Stomach (tissue), 9 donors: Measurements from ENCODE around the gene CLDN9. TPM values are rescaled to one million over a fixed set of nuclear protein-coding genes. Genes with fewer than 3 reads are reported as not detected.
A peak's percentile ranks its signal among the peaks of the same experiment; 100 is the strongest.

Source experiments
- DNase-seq, 2 donors: peaks; one replicate each; pipeline versions ENCODE4 v3.0.0 to v3.0.0-alpha.2; 2013 to 2019
- H3K27ac ChIP-seq, 5 donors: fragments of 200-600 bp in 4 of 5; sonication (generic) in 4 of 5; one replicate each; pipeline ENCODE4 v1.5.1; 2013 to 2019; ENCODE audit warnings: mild to moderate bottlenecking in 1 of 5, moderate library complexity in 1 of 5
- H3K27me3 ChIP-seq, 3 donors: fragments of 200-600 bp; sonication (generic); one replicate each; pipeline ENCODE4 v1.5.1; 2017 to 2019; ENCODE audit warnings: mixed run types in 1 of 3
- H3K36me3 ChIP-seq, 4 donors: fragments of 200-600 bp; sonication (generic); 1 replicate in 3 of 4; 2 replicates in 1 of 4; pipeline ENCODE4 v1.5.1; 2016 to 2019
- H3K4me1 ChIP-seq, 4 donors: fragments of 200-600 bp; sonication (generic); one replicate each; pipeline ENCODE4 v1.5.1; 2016 to 2019
- H3K4me3 ChIP-seq, 4 donors: fragments of 200-600 bp; sonication (generic) in 3 of 4; one replicate each; pipeline ENCODE4 v1.5.1; 2016 to 2019; ENCODE audit warnings: mild to moderate bottlenecking in 1 of 4
- H3K9me3 ChIP-seq, 4 donors: fragments of 200-600 bp; sonication (generic); one replicate each; pipeline ENCODE4 v1.5.1; 2016 to 2019
- EP300 ChIP-seq: sonication (generic); formaldehyde crosslinking; IDR thresholded peaks from one replicate; pipeline ENCODE4 v1.6.1; 2017; ENCODE audit warnings: antibody characterized with exemption
- POLR2A ChIP-seq, 4 donors: fragments of 450-650 bp; IDR thresholded peaks; one replicate each; pipeline ENCODE4 v1.6.1; 2016; ENCODE audit warnings: antibody characterized with exemption in 4 of 4, control low read depth in 2 of 4, mild to moderate bottlenecking in 1 of 4, moderate library complexity in 1 of 4
- POLR2AphosphoS5 ChIP-seq, 3 donors: sonication (generic); formaldehyde crosslinking; IDR thresholded peaks; one replicate each; pipeline ENCODE4 v1.6.1; 2016; ENCODE audit warnings: antibody characterized with exemption in 3 of 3
- WGBS, 5 donors: extraction: QIAGEN DNeasy Blood & Tissue Kit in 3 of 5; methylation state at CpG; one replicate each; pipeline versions ENCODE4 v1.1.5 to v1.1.7; 2013 to 2018; 5-methylcytosine and 5-hydroxymethylcytosine counted together
- intact Hi-C: fragments of 100-400 bp; cut with DNase I; formaldehyde crosslinking; loops from one replicate; pipeline ENCODE4 v1.15.1; 2023; ENCODE audit warnings: low total_unique reads
- polyA plus RNA-seq, 3 donors: library from polyadenylated mRNA; stranded (reverse); fragments of 200-250 nt; gene quantifications; one replicate each; pipeline ENCODE4 v1.2.3, GENCODE V29; 2013
- total RNA-seq, 5 donors: library from RNA; depleted of rRNA; stranded (reverse); fragments of >200 nt; gene quantifications; one replicate each; pipeline versions ENCODE4 v1.1.0 to v1.2.3, GENCODE V29; 2014 to 2016
- TF ChIP-seq, protein P1 (sequence below), 7 experiments: fragments of 450-650 bp in 4 of 7; fragments of 200-600 bp in 3 of 7; sonication (generic) in 3 of 7; IDR thresholded peaks; one replicate each; pipeline ENCODE4 v1.5.1; 2016 to 2019; ENCODE audit warnings: antibody characterized with exemption in 7 of 7, control low read depth in 2 of 7, mild to moderate bottlenecking in 1 of 7
- donor health status: healthy with polysubstance abuse.
- donor health status: Bipolar disorder and iron deficiency.
- donor health status: healthy.

CLDN9 gene
- total and polyA plus RNA-seq, 8 donors = 0.28 to 0.31 TPM; not detected in 6

DNA sequence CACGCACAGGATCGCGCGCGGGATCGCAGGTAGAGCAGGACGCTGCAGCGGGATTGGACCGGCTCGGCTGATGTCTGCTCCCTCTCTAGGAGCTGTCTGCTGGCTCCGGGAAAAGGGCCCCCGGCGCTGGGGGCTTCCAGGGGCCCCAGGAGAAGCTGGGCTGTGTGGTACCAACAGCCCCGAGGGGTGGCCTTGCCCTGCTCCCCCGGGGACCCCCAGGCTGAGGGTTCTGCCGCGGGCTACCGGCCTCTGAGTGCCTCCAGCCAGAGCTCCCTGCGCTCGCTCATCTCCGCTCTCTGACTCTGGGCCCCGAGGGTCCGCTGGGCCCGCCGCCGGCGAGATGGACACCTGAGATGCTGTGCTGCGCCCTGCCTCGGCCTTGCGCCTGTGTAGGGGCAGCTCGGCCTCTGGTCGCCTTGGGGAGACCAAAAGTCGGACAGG lies 45.0 kb upstream of the CLDN9 start:
- Histone ChIP-seq H3K4me1 (peaks cover 58 to 84% (median 75%) of the 10 kb centered on the region in 4 donors), H3K27me3 (peaks cover 43 to 77% (median 60%) of the 10 kb centered on the region in 3 donors), H3K9me3 (no peaks in the 10 kb centered on the region), H3K36me3 (peaks cover 0 to 6% (median 0%) of the 10 kb centered on the region in 4 donors), H3K27ac (no peak overlapping the region), H3K4me3 (peak overlapping the region in 1 of 4 donors; percentile 46)
- peak in 1 of 2 donors; percentile 12 for DNase-seq
- TF ChIP-seq POLR2A (IDR thresholded peaks at IDR 0.05) (no peak), EP300 (no peak), POLR2AphosphoS5 (IDR thresholded peaks at IDR 0.05) (no peak)
- TF ChIP-seq, protein P1, sequence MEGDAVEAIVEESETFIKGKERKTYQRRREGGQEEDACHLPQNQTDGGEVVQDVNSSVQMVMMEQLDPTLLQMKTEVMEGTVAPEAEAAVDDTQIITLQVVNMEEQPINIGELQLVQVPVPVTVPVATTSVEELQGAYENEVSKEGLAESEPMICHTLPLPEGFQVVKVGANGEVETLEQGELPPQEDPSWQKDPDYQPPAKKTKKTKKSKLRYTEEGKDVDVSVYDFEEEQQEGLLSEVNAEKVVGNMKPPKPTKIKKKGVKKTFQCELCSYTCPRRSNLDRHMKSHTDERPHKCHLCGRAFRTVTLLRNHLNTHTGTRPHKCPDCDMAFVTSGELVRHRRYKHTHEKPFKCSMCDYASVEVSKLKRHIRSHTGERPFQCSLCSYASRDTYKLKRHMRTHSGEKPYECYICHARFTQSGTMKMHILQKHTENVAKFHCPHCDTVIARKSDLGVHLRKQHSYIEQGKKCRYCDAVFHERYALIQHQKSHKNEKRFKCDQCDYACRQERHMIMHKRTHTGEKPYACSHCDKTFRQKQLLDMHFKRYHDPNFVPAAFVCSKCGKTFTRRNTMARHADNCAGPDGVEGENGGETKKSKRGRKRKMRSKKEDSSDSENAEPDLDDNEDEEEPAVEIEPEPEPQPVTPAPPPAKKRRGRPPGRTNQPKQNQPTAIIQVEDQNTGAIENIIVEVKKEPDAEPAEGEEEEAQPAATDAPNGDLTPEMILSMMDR (IDR thresholded peaks at IDR 0.05) = no peak
- intact Hi-C loops = no loop called here
- WGBS, 5 donors = 52 to 56% (median 54%) methylated on average over 31 to 33 of the region's 33 CpGs; no CpG with 5 or more reads in 1 of the 5 donors

GRCh38 chr16:2968368-2968737 lies 44.4 kb upstream of the CLDN9 start:
- no peak for TF ChIP-seq POLR2AphosphoS5 (IDR thresholded peaks at IDR 0.05)
- no peak for TF ChIP-seq POLR2A (IDR thresholded peaks at IDR 0.05)
- TF ChIP-seq EP300 = no peak
- TF ChIP-seq, protein P1 (IDR thresholded peaks at IDR 0.05) = no peak
- Histone ChIP-seq H3K4me1 (peaks cover 52 to 78% (median 69%) of the 10 kb centered on the region in 4 donors), H3K36me3 (peaks cover 0 to 10% (median 0%) of the 10 kb centered on the region in 4 donors), H3K9me3 (no peaks in the 10 kb centered on the region), H3K4me3 (peak overlapping the region; percentile 56 to 82 (median 70)), H3K27ac (peak overlapping the region in 1 of 5 donors; percentile 87), H3K27me3 (peaks cover 37 to 71% (median 54%) of the 10 kb centered on the region in 3 donors)
- intact Hi-C loops = no loop called here
- peak in 1 of 2 donors; percentile 35 for DNase-seq
- WGBS, 5 donors = 7 to 18% (median 14%) methylated on average over 18 of the region's 18 CpGs

DNA sequence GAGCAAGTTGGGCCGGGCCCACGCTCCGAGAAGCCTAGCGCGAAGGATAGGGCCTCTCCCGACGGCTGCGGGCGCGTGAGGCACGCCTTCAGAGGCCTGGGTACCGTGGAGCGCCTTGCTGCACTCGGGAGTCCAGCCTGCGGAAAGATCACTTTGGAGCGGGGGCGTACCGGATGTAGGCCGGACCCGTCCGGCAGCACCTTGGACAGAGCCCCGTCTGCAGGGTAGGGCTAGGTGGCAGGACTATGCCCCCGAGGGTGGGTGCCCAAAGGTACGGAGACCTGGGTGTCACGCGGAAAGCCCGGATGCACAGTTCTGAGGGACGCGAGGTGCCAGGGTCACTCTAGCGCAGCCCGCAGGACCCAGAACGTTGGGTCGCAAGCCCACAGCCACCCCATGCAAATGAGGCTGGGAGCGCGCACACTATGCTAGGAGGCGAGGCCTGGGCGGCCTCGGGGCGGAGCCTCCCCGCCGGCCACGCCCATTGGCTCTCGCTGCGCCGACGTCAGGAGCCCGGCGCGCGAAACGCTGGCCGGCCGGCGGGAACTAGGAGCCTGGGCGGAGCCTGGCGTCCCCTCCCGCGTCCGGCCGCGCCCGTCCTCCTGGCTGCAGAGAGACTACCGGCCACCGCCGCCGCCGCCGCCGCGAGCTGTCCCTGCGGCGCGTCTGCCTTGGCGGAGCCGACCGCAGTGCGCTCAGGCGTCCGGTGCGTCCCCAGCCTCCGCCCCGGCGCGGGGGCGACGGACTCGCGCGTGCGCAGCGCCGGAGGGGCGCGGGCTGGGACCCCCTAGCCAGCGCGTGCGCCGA lies 43.8 kb upstream of the CLDN9 start, which contains the start of gene PAQR4:
Gene PAQR4, plus strand, starts transcription at position 611 of the 807 bp plus-strand sequence. CDS start 327 bp downstream, outside the sequence.
- Histone ChIP-seq H3K4me1 (peaks cover 46 to 72% (median 63%) of the 10 kb centered on the region in 4 donors), H3K36me3 (peaks cover 0 to 10% (median 0%) of the 10 kb centered on the region in 4 donors), H3K27ac (peak within 1 kb of the TSS; percentile 49 to 87 (median 65)), H3K9me3 (no peaks in the 10 kb centered on the region), H3K4me3 (peak within 1 kb of the TSS; percentile 56 to 82 (median 70)), H3K27me3 (peaks cover 31 to 65% (median 48%) of the 10 kb centered on the region in 3 donors)
- TF ChIP-seq POLR2A (IDR thresholded peaks at IDR 0.05) = no peak
- no peak for TF ChIP-seq EP300
- TF ChIP-seq, protein P1 (IDR thresholded peaks at IDR 0.05) = no peak
- peak in 2 of 3 donors; percentile 9 to 72 for TF ChIP-seq POLR2AphosphoS5 (IDR thresholded peaks at IDR 0.05)
- peak; percentile 92 to 96 for DNase-seq
- intact Hi-C loops = no loop called here
- 0 to 4% (median 1%) methylated on average over 22 to 98 of the region's 98 CpGs for WGBS, 5 donors
